Occipital lobe (tissue), 2 donors: ENCODE measurements around the gene ZNF587B. TPM values are rescaled to one million over a fixed set of nuclear protein-coding genes. Genes with fewer than 3 reads are reported as not detected.
"Not testable (repeated sequence)": the region's sequence is repeated elsewhere in the genome, so short reads cannot be mapped to it uniquely, and the experiment has no call there.

Experiments used
- DNase-seq: peaks from one replicate; lab custom pipeline; 2025; lab: John Stamatoyannopoulos, UW
- total RNA-seq: library from RNA; depleted of rRNA; stranded (reverse); fragments of >200 nt; gene quantifications from one replicate; pipeline ENCODE4 v1.2.3, GENCODE V29; 2014

ZNF587B gene
- total RNA-seq, 1 donor from 2014 or later, result 20.9 TPM

DNA sequence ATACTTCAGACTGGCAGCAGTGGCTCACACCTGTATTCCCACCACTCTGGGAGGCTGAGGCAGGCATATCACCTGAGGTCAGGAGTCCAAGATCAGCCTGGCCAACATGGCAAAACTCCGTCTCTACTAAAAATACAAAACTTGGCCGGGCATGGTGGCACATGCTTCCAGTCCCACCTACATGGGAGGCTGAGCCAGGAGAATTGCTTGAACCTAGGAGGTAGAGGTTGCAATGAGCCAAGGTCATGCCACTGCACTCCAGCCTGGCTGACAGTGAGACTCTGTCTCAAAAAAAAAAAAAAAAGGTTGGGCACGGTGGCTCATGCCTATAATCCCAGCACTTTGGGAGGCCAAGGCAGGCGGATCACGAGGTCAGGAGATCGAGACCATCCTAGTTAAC, 39.6 kb downstream of the ZNF587B start:
- not testable (repeated sequence) for DNase-seq

DNA sequence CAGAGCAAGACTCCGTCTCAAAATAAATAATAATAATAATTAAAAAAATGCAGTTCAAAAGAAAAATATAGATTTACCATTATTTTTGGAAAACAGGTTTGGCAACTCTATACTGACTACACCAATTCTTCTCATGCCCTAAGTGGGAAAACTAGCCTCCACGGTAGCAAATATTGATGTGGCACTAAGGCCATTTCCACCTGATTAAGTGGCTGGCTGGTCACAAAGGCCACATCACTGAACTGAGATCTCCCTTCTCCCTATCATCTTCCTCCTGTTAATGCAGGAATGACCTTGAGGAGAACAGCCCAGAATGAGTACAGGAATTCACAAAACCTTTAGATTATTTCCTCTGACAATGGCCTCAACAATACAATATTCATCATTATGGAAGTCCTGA, 40.1 kb downstream of the ZNF587B start:
- no peak for DNase-seq

DNA sequence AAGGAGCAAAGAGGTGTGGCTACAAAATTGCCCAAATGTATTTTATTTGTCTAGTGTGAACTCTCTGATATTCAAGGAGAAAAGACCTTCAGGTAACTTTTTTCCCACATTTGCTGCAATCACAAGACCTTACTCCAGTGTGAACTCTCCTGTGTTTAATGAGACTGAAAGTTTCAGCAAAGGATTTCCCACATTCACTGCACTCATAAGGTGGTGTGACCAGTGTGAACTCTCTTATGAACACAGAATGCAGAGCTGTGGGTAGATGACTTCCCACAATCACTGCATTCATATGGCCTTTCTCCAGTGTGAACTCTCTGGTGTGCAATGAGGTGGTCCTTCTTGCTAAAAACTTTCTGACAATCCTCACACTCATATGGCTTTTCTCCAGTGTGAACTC, 42.4 kb downstream of the ZNF587B start:
- DNase-seq, result no peak

DNA sequence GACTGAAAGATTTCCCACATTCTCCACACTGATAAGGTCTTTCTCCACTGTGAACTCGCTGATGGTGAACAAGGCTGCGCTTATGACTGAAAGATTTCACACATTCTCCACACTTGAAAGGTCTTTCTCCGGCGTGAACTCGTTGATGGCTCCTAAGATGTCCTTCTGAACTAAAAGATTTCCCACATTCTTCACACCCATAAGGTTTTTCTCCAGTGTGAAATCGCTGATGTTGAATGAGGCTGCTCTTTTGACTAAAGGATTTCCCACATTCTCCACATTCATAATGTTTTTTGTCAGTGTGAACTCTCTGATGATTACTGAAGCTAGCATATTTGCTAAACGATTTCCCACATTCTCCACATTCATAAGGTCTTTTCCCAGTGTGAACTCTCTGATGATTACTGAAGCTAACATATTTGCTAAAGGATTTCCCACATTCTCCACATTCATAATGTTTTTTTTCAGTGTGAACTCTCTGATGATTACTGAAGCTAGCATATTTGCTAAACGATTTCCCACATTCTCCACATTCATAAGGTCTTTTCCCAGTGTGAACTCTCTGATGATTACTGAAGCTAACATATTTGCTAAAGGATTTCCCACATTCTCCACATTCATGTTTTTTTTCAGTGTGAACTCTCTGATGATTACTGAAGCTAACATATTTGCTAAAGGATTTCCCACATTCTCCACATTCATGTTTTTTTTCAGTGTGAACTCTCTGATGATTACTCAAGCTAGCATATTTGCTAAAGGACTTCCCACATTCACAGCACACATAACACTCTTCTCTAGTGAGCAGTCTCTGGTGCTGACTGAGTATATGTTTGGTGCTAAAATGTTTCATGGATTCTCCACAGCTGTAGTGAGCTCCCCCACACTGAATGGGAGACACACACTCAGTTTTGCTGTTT, 44.0 kb downstream of the ZNF587B start:
- not testable (repeated sequence) for DNase-seq

DNA sequence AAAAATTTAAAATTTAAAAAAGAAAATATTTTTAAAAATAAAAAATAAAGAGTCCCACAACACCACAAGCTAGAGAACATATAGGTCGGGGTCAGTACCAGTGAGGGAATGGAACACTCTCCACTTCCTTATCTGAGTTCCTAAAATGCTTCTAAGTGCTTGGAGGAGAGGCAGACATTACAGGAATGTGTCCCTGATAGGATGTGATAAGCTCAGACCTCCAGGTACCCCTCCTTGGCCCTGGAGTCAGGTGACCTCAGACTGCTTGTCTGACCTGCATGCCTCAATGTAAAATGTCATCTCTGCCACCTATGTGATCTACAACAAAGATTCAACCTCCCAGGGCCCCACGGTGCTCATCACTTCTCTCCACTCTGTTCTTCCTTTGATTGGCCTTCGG, 55.9 kb downstream of the ZNF587B start:
- no peak for DNase-seq

DNA sequence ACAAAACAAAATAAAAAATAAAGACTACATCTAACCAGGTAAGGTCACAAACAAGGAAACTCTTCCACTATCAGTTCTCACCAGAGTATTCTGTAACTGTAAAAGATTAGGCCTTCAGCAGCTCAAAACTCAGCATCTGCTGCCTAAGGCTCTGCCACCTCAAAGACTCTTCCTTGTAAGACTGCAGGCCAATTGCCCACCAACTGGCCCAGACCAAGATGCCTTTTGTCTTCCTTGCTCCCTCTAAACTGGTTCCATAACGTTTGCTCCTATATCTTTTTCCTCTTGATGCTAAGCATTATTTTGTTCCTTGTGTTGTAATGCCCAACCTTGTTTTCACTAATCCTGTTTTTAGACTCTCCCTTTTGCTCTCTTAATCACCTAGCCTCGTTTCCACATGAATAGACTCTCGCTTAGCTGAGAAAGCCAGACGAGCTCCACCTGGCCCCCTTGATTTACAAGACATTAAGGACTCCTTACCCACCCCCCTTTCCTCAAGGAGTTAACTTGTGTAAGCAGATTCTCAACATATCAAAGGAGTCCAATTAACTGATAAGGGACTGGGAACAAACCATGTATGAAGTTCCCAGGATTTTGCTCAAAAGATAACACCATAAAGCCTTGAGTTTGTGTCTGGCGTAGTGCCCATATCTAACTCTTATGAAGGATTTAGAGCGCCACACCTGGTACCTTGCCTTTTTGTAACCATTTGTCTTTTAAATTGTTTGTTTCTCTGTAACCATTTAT, 57.3 kb downstream of the ZNF587B start:
- DNase-seq, result no peak

DNA sequence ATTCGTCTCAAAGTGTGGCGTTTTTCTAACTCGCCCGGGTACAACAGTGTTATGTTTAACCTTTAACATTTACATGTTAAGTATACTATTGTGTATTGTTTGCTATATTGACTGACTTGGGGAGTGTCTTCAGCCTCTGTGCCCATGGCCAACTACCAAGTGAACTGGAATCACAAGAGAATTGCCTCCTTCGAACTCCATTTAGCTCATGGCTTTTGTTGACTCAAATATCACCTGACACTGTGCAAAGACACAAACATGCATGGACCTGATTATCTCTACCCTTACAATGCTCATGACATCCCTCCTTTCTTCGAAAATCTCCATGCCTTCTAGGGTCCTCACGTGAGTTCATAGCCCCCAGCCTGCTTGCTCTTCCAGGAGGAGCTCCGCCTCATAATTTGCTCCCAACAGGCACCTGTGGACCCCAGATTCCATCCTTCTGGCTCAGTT, 58.0 kb downstream of the ZNF587B start:
- no peak for DNase-seq

DNA sequence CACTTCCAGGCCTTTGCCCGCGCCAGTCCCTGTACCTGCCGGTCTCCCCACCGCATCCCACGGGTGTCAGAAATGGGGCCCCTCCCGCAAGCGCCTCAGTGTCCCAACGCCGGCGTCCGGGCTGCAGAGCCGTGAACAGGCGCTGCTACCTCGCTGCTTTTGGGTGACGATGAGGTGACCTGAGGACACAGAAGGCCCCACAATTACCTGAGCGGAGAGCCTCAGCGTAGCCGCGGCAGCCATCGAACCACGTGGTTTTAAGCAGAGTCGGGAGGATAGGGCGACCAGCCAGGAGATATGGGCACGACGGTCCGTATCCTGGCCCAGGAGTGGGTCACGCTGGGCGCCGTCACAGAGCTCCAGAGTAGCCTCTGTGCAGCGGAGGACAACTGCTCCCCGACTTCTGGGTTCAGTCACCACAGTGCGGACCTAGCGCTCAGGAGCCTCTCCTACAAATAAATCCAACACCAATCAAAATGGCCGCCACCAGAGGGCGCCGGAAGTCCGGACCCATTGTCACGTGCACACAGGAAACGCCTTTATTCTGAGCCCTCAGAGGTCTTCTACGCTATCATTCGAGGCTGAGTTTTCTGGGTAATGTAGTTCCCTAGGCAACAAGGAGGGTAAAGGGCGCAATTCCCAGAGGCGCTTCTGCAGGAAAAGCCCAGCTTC, 58.6 kb downstream of the ZNF587B start, which contains the start of gene ZNF814:
TSS of gene ZNF814 (minus strand) at position 478 of the 672 bp plus-strand sequence. CDS start at position 243, 235 bp downstream.
- peak; percentile 83 for DNase-seq

DNA sequence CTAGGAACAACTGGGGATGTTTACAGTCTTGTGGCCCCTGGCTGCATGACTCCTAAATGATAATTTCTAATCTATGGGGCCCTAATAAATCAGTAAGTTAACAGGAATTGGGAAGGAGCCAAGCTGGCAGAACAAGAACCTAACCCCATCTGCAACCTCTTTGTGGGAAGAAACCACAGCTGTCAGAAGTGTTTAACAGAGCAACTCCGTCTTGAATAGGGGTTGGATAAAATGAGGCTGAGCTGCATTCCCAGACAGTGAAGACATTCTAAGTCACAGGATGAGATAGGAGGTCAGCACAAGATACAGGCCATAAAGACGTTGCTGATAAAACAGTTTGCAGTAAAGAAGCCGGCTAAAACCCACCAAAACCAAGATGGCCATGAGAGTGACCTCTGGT, 60.6 kb downstream of the ZNF587B start:
- not testable (repeated sequence) for DNase-seq

Other genes starting within 250 kb of the ZNF587B start
- 33.7 TPM for gene ZIK1, start 246.2 kb upstream of the ZNF587B start, total RNA-seq
- gene ZNF530, start 230.4 kb upstream of the ZNF587B start, total RNA-seq, result 3.6 TPM
- 41.0 TPM for gene ZNF134, start 216.1 kb upstream of the ZNF587B start, total RNA-seq
- 34.9 TPM for gene ZNF211, start 197.1 kb upstream of the ZNF587B start, total RNA-seq
- not detected for gene ZSCAN4, start 161.4 kb upstream of the ZNF587B start, total RNA-seq
- gene ZNF551, start 148.3 kb upstream of the ZNF587B start, total RNA-seq, result 30.1 TPM
- 42.7 TPM for gene ZNF154, start 121.1 kb upstream of the ZNF587B start, total RNA-seq
- 36.2 TPM for gene ZNF671, start 102.7 kb upstream of the ZNF587B start, total RNA-seq
- 51.6 TPM for gene ZNF776, start 83.5 kb upstream of the ZNF587B start, total RNA-seq
- 69.7 TPM for gene ZNF586, start 60.6 kb upstream of the ZNF587B start, total RNA-seq
- gene ZNF552, start 15.4 kb upstream of the ZNF587B start, total RNA-seq, result 9.7 TPM
- gene ZNF587, start 19.6 kb downstream of the ZNF587B start, total RNA-seq, result 34.5 TPM
- gene ZNF814, start 58.7 kb downstream of the ZNF587B start, total RNA-seq, result 32.8 TPM
- 39.3 TPM for gene ZNF417, start 86.3 kb downstream of the ZNF587B start, total RNA-seq
- 64.3 TPM for gene ZNF418, start 105.1 kb downstream of the ZNF587B start, total RNA-seq
- 15.6 TPM for gene ZNF256, start 117.4 kb downstream of the ZNF587B start, total RNA-seq
- gene C19orf18, start 144.2 kb downstream of the ZNF587B start, total RNA-seq, result not detected
- gene ZNF606, start 172.5 kb downstream of the ZNF587B start, total RNA-seq, result 57.1 TPM
- 0.62 TPM for gene ZSCAN1, start 203.7 kb downstream of the ZNF587B start, total RNA-seq
- 13.4 TPM for gene ZNF135, start 229.0 kb downstream of the ZNF587B start, total RNA-seq